OCI-LY7 (cell line): Measurements from ENCODE around the gene GJB6. TPM values are rescaled to one million over a fixed set of nuclear protein-coding genes. Genes with fewer than 3 reads are reported as not detected.

Experiments used
- BruUV-seq: library from RNA; stranded (reverse); fragments of 400-500 nt; replicated peaks from 2 replicates; lab custom pipeline; 2021; lab: Mats Ljungman, UMichigan
- CTCF ChIA-PET: fragments of 300-600 bp; sonication (Branson Sonifier 250); formaldehyde crosslinking; loops from one replicate; lab custom pipeline; 2022; ENCODE audit warnings: antibody characterized with exemption; ENCODE audit not compliant: unreplicated experiment; lab: Charles Lee
- POLR2A ChIA-PET: fragments of 300-600 bp; sonication (Branson Sonifier 250); formaldehyde crosslinking; loops from one replicate; lab custom pipeline; 2022; ENCODE audit warnings: antibody characterized with exemption; lab: Charles Lee
- DNase-seq: peaks from one replicate; pipeline ENCODE4 v3.0.0-alpha.2; 2015; ENCODE audit warnings: low spot score
- H2AFZ ChIP-seq: fragments of 200-600 bp; sonication (generic), shearing (Covaris generic); 2 replicates; pipeline ENCODE4 v1.6.1; 2014; ENCODE audit warnings: mild to moderate bottlenecking, antibody characterized with exemption, low read length, moderate library complexity
- H3K27ac ChIP-seq: fragments of 200-600 bp; sonication (generic); 2 replicates; pipeline ENCODE4 v1.5.1; 2014; ENCODE audit warnings: mixed run types, low read depth, mild to moderate bottlenecking, moderate library complexity, low read length, inconsistent platforms; ENCODE audit not compliant: poor library complexity, severe bottlenecking
- H3K36me3 ChIP-seq: fragments of 200-600 bp; sonication (generic); 2 replicates; pipeline ENCODE4 v1.6.1; 2014; ENCODE audit warnings: mild to moderate bottlenecking, antibody characterized with exemption, low read length, moderate library complexity, mixed read lengths; ENCODE audit not compliant: insufficient read depth
- H3K4me1 ChIP-seq: fragments of 200-600 bp; sonication (generic); 2 replicates; pipeline ENCODE4 v1.5.1; 2014; ENCODE audit warnings: mild to moderate bottlenecking, low read length; ENCODE audit not compliant: insufficient read depth, poor library complexity, severe bottlenecking
- H3K4me2 ChIP-seq: fragments of 200-600 bp; sonication (generic); 2 replicates; pipeline ENCODE4 v1.6.1; 2014; ENCODE audit warnings: mild to moderate bottlenecking, low read length
- H3K4me3 ChIP-seq: fragments of 200-600 bp; sonication (generic); 2 replicates; pipeline ENCODE4 v1.5.1; 2014; ENCODE audit warnings: mild to moderate bottlenecking, low read depth, low read length; ENCODE audit not compliant: poor library complexity, severe bottlenecking
- H3K79me2 ChIP-seq: fragments of 200-600 bp; sonication (generic); 2 replicates; pipeline ENCODE4 v1.6.1; 2016; ENCODE audit warnings: low read depth, mild to moderate bottlenecking, low read length, moderate library complexity, mixed read lengths; ENCODE audit not compliant: insufficient read depth
- H3K9me2 ChIP-seq: fragments of 200-600 bp; sonication (generic); 2 replicates; pipeline ENCODE4 v1.6.1; 2016; ENCODE audit warnings: mild to moderate bottlenecking, low read length, mixed read lengths; ENCODE audit not compliant: insufficient read depth
- H3K9me3 ChIP-seq: fragments of 200-600 bp; sonication (generic); 2 replicates; pipeline ENCODE4 v1.6.1; 2014; ENCODE audit warnings: mild to moderate bottlenecking, mixed run types, low read length, mixed read lengths
- H4K20me1 ChIP-seq: fragments of 200-600 bp; sonication (generic); 2 replicates; pipeline ENCODE4 v1.6.1; 2014; ENCODE audit warnings: mild to moderate bottlenecking, antibody characterized with exemption, low read length, moderate library complexity, mixed read lengths; ENCODE audit not compliant: insufficient read depth
- CTCF ChIP-seq: fragments of 200-600 bp; sonication (generic); conservative IDR thresholded peaks from 2 replicates; pipeline ENCODE4 v1.5.1; 2014; ENCODE audit warnings: mild to moderate bottlenecking, antibody characterized with exemption, low read length, moderate library complexity, mixed read lengths
- EZH2phosphoT487 ChIP-seq: fragments of 200-600 bp; sonication (generic); IDR thresholded peaks from 2 replicates; pipeline ENCODE4 v1.6.1; 2018; ENCODE audit warnings: low read depth, borderline replicate concordance, mild to moderate bottlenecking, mixed run types, antibody characterized with exemption, low read length, moderate library complexity, mixed read lengths
- intact Hi-C: fragments of 100-400 bp; cut with micrococcal nuclease; formaldehyde crosslinking; loops from one replicate; pipeline ENCODE4 v1.10.0; 2022; ENCODE audit not compliant: unreplicated experiment
- total RNA-seq, 2 experiments: library from RNA; depleted of rRNA in 1 of 2; stranded (reverse); fragments of >200 nt in 1 of 2; shearing (Covaris generic) in 1 of 2; gene quantifications; 2 replicates each; pipeline ENCODE4 v1.2.3, GENCODE V29; 2014 to 2022

The GJB6 gene
- total RNA-seq, 2 experiments from 2014 or later: not detected

GRCh38 chr13:20206065-20206697, 25.9 kb downstream of the GJB6 start:
- CTCF ChIA-PET: no interaction called here

GRCh38 chr13:20198781-20199180, 33.3 kb downstream of the GJB6 start:
- Histone ChIP-seq H3K79me2 (no peaks in the 10 kb centered on the region), H2AFZ (no peak overlapping the region), H3K9me2 (no peaks in the 10 kb centered on the region), H3K36me3 (no peaks in the 10 kb centered on the region), H3K4me1 (no peaks in the 10 kb centered on the region), H3K9me3 (no peaks in the 10 kb centered on the region), H3K4me2 (no peak overlapping the region), H4K20me1 (no peaks in the 10 kb centered on the region), H3K4me3 (no peak overlapping the region), H3K27ac (no peak overlapping the region)
- no peak for DNase-seq
- POLR2A ChIA-PET: interaction anchor here (1.4 kb wide), 1 partner anchor 11 kb away, joined by 3 read pairs; no protein-coding TSS in a partner anchor
- intact Hi-C loops: loop anchor here (10.0 kb wide), 1 partner anchor 726 kb away; no protein-coding TSS in a partner anchor
- BruUV-seq: no TSS peak
- CTCF ChIA-PET: no interaction called here
- TF ChIP-seq EZH2phosphoT487 (no peak), CTCF (no peak)

More at GRCh38 chr13:20206065-20206697, 25.9 kb downstream of the GJB6 start:
- H3K9me3 ChIP-seq: no peaks in the 10 kb centered on the region
- POLR2A ChIA-PET: interaction anchor here (1.0 kb wide), 1 partner anchor 10 kb away, joined by 4 read pairs; no protein-coding TSS in a partner anchor
- H3K9me2 ChIP-seq: no peaks in the 10 kb centered on the region
- no peak overlapping the region for H2AFZ ChIP-seq
- H4K20me1 ChIP-seq: no peaks in the 10 kb centered on the region
- TF ChIP-seq EZH2phosphoT487 (no peak), CTCF (no peak)
- H3K36me3 ChIP-seq: no peaks in the 10 kb centered on the region
- no peak for DNase-seq
- no peak overlapping the region for H3K4me2 ChIP-seq
- H3K27ac ChIP-seq: no peak overlapping the region
- BruUV-seq: no TSS peak
- H3K4me3 ChIP-seq: no peak overlapping the region
- H3K79me2 ChIP-seq: no peaks in the 10 kb centered on the region
- H3K4me1 ChIP-seq: no peaks in the 10 kb centered on the region
- intact Hi-C loops: no loop called here

- intact Hi-C loops: loop anchor here (2.0 to 10.0 kb wide), 2 partner anchors 291 to 727 kb away; no protein-coding TSS in a partner anchor
- no peak overlapping the region for H3K4me3 ChIP-seq
- DNase-seq: peak; percentile 49
- no peak overlapping the region for H3K27ac ChIP-seq
- H2AFZ ChIP-seq: no peak overlapping the region
- peak; percentile 71 for TF ChIP-seq CTCF
- TF ChIP-seq EZH2phosphoT487: no peak
- ChIA-PET CTCF (no interaction called here), POLR2A (interaction anchor here (1.5 kb wide), 1 partner anchor 12 kb away, joined by 6 read pairs; no protein-coding TSS in a partner anchor)
- H3K36me3 ChIP-seq: no peaks in the 10 kb centered on the region
- H3K9me3 ChIP-seq: no peaks in the 10 kb centered on the region
- BruUV-seq: no TSS peak
- H3K4me1 ChIP-seq: no peaks in the 10 kb centered on the region
- no peaks in the 10 kb centered on the region for H3K79me2 ChIP-seq
- no peaks in the 10 kb centered on the region for H3K9me2 ChIP-seq
- H3K4me2 ChIP-seq: no peak overlapping the region
- H4K20me1 ChIP-seq: no peaks in the 10 kb centered on the region
These were observed 34.7 kb downstream of the GJB6 start for GRCh38 chr13:20197361-20197834.
